Measurements from ENCODE around the gene TMEM108.

- TF ChIP-seq CTCF (IDR thresholded peaks at IDR 0.05 in 2 of 3, conservative IDR thresholded peaks at IDR 0.05 in 1 of 3; ENCODE audit: borderline replicate concordance in 1 of 3, insufficient read depth in 1 of 3, low read depth in 2 of 3, low read length in 2 of 3) (no peak), ATF3 (IDR thresholded peaks at IDR 0.05) (no peak), CEBPB (IDR thresholded peaks at IDR 0.05; ENCODE audit: low read depth) (no peak), POLR2AphosphoS5 (IDR thresholded peaks at IDR 0.05; ENCODE audit: low read depth, low read length) (no peak), ZFX (IDR thresholded peaks at IDR 0.05) (no peak), ZNF274 (IDR thresholded peaks at IDR 0.05; ENCODE audit: low read depth, low read length) (no peak), EZH2phosphoT487 (IDR thresholded peaks at IDR 0.05; ENCODE audit: borderline replicate concordance) (no peak), SRF (IDR thresholded peaks at IDR 0.05; ENCODE audit: low read depth) (no peak)
These were observed 402.5 kb downstream of the TMEM108 start for GRCh38 chr3:133440652-133441051.
